ENCODE results near the gene DUSP6. TPM values are rescaled to one million over a fixed set of nuclear protein-coding genes. Genes with fewer than 3 reads are reported as not detected.

Gene DUSP6
- total and polyA plus RNA-seq, 2 donors (not counting 1 experiment from before 2014, with no cell fraction given), result 3.2 to 42.2 TPM

GRCh38 chr12:89299931-89300330 is 52.4 kb downstream of the DUSP6 start:
- no peak overlapping the region for H3K27ac Mint-ChIP-seq
- Histone ChIP-seq H3K9ac (ENCODE audit: low read length) (no peak overlapping the region), H2AFZ (ENCODE audit: insufficient read depth, low read depth, low read length, poor library complexity, severe bottlenecking) (no peak overlapping the region), H3K79me2 (ENCODE audit: control insufficient read depth, insufficient read depth, low read length) (no peaks in the 10 kb centered on the region), H3K36me3 (replicated peaks in 1 of 2; ENCODE audit: control extremely low read depth in 1 of 2, control insufficient read depth in 1 of 2, extremely low read depth in 1 of 2, insufficient read depth in 2 of 2, low read length in 1 of 2) (no peaks in the 10 kb centered on the region), H3K9me3 (ENCODE audit: control extremely low read depth in 1 of 3, control insufficient read depth in 2 of 3, insufficient read depth in 1 of 3, low read length in 2 of 3) (no peaks in the 10 kb centered on the region), H3K27me3 (replicated peaks in 1 of 4; ENCODE audit: control extremely low read depth in 1 of 4, control insufficient read depth in 3 of 4, insufficient read depth in 4 of 4, low read length in 3 of 4) (no peaks in the 10 kb centered on the region), H3K27ac (ENCODE audit: low read length in 2 of 2) (no peak overlapping the region), H3K4me3 (ENCODE audit: control extremely low read depth in 1 of 5, extremely low read depth in 1 of 5, insufficient read depth in 1 of 5, low read depth in 2 of 5, low read length in 4 of 5) (no peak overlapping the region), H4K20me1 (ENCODE audit: control insufficient read depth, insufficient read depth, low read length, poor library complexity, severe bottlenecking) (no peaks in the 10 kb centered on the region), H3K4me2 (replicated peaks; ENCODE audit: low read depth, low read length, poor library complexity, severe bottlenecking) (no peak overlapping the region), H3K4me1 (ENCODE audit: control insufficient read depth in 2 of 2, insufficient read depth in 2 of 2, low read length in 2 of 2) (no peaks in the 10 kb centered on the region)
- intact Hi-C loops (cut with micrococcal nuclease), result no loop called here
- peaks cover 14% of the 10 kb centered on the region for H3K27me3 Mint-ChIP-seq
- TF ChIP-seq EZH2 (IDR thresholded peaks at IDR 0.05; ENCODE audit: borderline replicate concordance, insufficient read depth, low read depth, low read length, poor library complexity, severe bottlenecking), result no peak
- no peak for TF ChIP-seq CTCF (IDR thresholded peaks at IDR 0.05)
- ATAC-seq (ENCODE audit: low read depth) (no peak), DNase-seq (no peak)
- ChIA-PET CTCF (no interaction called here), POLR2A (no interaction called here)
- H3K4me1 Mint-ChIP-seq, result no peaks in the 10 kb centered on the region
- no peak overlapping the region for H3K4me3 Mint-ChIP-seq
- 82% methylated on average over 2 of the region's 2 CpGs for WGBS (ENCODE audit: insufficient coverage)
- H3K9me3 Mint-ChIP-seq (ENCODE audit: insufficient read depth), result no peaks in the 10 kb centered on the region

GRCh38 chr12:89299417-89299816 is 52.9 kb downstream of the DUSP6 start:
- no peak overlapping the region for H3K27ac ChIP-seq (ENCODE audit: low read length in 2 of 2)
- H3K4me3 Mint-ChIP-seq, result no peak overlapping the region
- no peaks in the 10 kb centered on the region for H3K4me1 Mint-ChIP-seq
- no peak overlapping the region for H3K4me3 ChIP-seq (ENCODE audit: control extremely low read depth in 1 of 5, extremely low read depth in 1 of 5, insufficient read depth in 1 of 5, low read depth in 2 of 5, low read length in 4 of 5)
- no peak overlapping the region for H3K27ac Mint-ChIP-seq
- H3K9ac ChIP-seq (ENCODE audit: low read length), result no peak overlapping the region
- no peaks in the 10 kb centered on the region for H3K9me3 Mint-ChIP-seq (ENCODE audit: insufficient read depth)
- DNase-seq (no peak), ATAC-seq (ENCODE audit: low read depth) (no peak)
- no peak overlapping the region for H3K4me2 ChIP-seq (replicated peaks; ENCODE audit: low read depth, low read length, poor library complexity, severe bottlenecking)
- H4K20me1 ChIP-seq (ENCODE audit: control insufficient read depth, insufficient read depth, low read length, poor library complexity, severe bottlenecking), result no peaks in the 10 kb centered on the region
- peaks cover 19% of the 10 kb centered on the region for H3K27me3 Mint-ChIP-seq
- no peak for TF ChIP-seq CTCF (IDR thresholded peaks at IDR 0.05)
- no peak for TF ChIP-seq EZH2 (IDR thresholded peaks at IDR 0.05; ENCODE audit: borderline replicate concordance, insufficient read depth, low read depth, low read length, poor library complexity, severe bottlenecking)
- H3K79me2 ChIP-seq (ENCODE audit: control insufficient read depth, insufficient read depth, low read length), result no peaks in the 10 kb centered on the region
- no peaks in the 10 kb centered on the region for H3K9me3 ChIP-seq (ENCODE audit: control extremely low read depth in 1 of 3, control insufficient read depth in 2 of 3, insufficient read depth in 1 of 3, low read length in 2 of 3)
- no peaks in the 10 kb centered on the region for H3K4me1 ChIP-seq (ENCODE audit: control insufficient read depth in 2 of 2, insufficient read depth in 2 of 2, low read length in 2 of 2)
- no peaks in the 10 kb centered on the region for H3K27me3 ChIP-seq (replicated peaks in 1 of 4; ENCODE audit: control extremely low read depth in 1 of 4, control insufficient read depth in 3 of 4, insufficient read depth in 4 of 4, low read length in 3 of 4)
- H2AFZ ChIP-seq (ENCODE audit: insufficient read depth, low read depth, low read length, poor library complexity, severe bottlenecking), result no peak overlapping the region
- intact Hi-C loops (cut with micrococcal nuclease), result no loop called here
- ChIA-PET CTCF (no interaction called here), POLR2A (no interaction called here)
- no peaks in the 10 kb centered on the region for H3K36me3 ChIP-seq (replicated peaks in 1 of 2; ENCODE audit: control extremely low read depth in 1 of 2, control insufficient read depth in 1 of 2, extremely low read depth in 1 of 2, insufficient read depth in 2 of 2, low read length in 1 of 2)

Small RNA genes lying within 50 kb of the gene (small RNA-seq; reads per million reads assigned to genes)
- gene MRPS6P4 (ENCODE audit: insufficient read length, low read depth, low replicate concordance), result not detected

Other genes with a start within 250 kb of the DUSP6 start
- 8.3 and 10.3 TPM in 2 replicates for gene GALNT4, start 172.3 kb upstream of the DUSP6 start, total RNA-seq
- gene GALNT4, start 172.3 kb upstream of the DUSP6 start, polyA plus RNA-seq, result 4.9 and 11.5 TPM in 2 replicates
- gene POC1B, start 173.5 kb upstream of the DUSP6 start, total RNA-seq, result 33.3 and 39.5 TPM in 2 replicates
- 11.6 and 12.0 TPM in 2 replicates for gene POC1B, start 173.5 kb upstream of the DUSP6 start, polyA plus RNA-seq